Right renal pelvis (tissue), 4 donors: ENCODE results near the gene ZNF479. TPM values are rescaled to one million over a fixed set of nuclear protein-coding genes. Genes with fewer than 3 reads are reported as not detected.
"Not testable (repeated sequence)": the region's sequence is repeated elsewhere in the genome, so short reads cannot be mapped to it uniquely, and the experiment has no call there.

Experiments
- DNase-seq, 4 donors: peaks; one replicate each; pipeline ENCODE4 v3.0.0-alpha.2; 2013; ENCODE audit warnings: low read depth in 4 of 4, low spot score in 3 of 4, missing footprints in 1 of 4
- polyA plus RNA-seq, 4 donors: library from polyadenylated mRNA; unstranded; fragments of 120-200 nt; gene quantifications; one replicate each; pipeline ENCODE4 v1.2.1, GENCODE V29; 2013; ENCODE audit not compliant: insufficient read length in 4 of 4

ZNF479 gene
- polyA plus RNA-seq = not detected

DNA sequence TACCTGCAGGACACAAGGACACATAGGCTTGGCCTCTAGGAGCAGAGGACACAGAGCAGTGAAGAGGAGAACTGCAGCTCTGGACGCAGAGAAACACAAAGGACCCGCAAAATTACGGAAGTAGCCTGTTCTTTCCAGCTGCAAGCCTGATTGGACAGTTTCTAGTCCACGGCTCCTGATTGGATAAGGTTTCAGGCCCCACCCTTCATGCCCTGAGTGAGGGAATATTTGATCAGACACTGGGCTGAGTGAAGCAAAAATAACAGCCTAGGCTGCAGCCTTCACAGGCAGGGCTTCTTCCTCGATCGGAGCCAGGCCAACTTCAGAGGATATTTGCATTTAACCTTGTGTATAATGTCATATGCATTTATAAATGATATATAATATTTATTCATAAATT lies at the start of gene ZNF479:
Gene ZNF479, minus strand, starts transcription at position 101 of the 400 bp plus-strand sequence. CDS start 112 bp downstream, outside the sequence.
- not testable (repeated sequence) for DNase-seq

DNA sequence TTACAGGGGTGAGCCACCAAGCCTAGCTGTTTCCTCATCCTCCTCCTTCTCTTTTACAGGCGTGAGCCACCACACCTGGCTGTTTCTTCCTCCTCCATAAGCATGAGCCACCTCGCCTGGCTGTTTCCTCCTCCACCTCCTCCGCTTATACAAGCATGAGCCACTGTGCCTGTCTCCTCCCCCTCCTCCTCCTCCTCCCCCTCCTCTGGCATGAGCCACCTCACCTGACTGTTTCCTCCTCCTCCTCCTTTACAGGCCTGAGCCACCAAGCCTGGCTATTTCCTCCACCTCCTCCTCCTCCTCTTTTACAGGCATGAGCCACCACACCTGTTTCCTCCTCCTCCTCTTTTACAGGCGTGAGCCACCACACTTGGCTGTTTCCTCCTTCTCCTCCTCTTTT lies 49.8 kb upstream of the ZNF479 start:
- no peak for DNase-seq

DNA sequence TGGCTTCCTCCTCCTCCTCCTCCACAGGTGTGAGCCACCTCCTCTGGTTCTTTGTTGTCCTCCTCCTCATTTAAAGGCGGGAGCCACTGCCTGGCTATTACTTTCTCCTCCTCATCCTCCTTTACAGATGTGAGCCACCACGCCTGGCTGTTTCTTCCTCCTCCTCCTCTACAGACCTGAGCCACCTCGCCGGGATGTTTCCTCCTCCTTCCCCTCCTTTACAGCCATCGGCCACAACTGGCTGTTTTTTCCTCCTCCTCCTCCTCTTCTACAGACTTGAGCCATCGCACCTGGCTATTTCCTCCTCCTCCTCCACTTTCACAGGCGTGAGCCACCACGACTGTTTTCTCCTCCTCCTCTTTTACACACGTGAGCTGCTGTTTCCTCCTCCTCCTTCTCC lies 49.0 kb upstream of the ZNF479 start:
- DNase-seq = no peak

DNA sequence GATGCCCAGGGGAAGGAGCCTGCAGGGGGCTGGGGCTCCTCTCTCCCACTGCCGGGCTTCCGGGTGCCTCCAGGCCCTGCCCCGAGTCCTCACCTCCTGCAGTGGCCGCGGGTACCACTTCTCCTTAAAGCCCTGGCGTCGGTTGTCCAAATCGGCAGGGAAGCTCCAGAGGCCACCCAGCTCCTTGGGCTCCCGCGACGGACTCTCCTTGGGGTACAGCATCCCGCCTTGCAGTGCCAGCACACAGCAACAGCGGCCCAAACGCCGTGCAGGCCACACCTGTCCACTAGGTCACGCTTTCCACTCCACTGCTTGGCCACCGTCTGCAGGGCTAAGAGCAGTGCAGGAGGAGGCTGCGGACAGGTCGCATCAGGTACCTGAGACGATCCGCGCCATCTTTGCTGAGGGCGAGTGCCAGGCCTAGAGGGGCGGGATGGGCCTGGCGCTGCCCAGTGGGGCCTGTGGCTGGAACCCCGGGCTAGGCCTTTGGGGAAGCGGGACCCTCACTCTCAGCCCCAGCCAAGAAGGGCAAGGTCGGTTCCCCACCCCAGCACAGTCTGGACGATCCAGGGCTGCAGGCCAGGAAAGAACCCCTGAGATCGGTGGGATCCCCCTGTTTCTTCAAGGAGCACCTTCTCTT lies 47.7 kb upstream of the ZNF479 start:
- no peak for DNase-seq

DNA sequence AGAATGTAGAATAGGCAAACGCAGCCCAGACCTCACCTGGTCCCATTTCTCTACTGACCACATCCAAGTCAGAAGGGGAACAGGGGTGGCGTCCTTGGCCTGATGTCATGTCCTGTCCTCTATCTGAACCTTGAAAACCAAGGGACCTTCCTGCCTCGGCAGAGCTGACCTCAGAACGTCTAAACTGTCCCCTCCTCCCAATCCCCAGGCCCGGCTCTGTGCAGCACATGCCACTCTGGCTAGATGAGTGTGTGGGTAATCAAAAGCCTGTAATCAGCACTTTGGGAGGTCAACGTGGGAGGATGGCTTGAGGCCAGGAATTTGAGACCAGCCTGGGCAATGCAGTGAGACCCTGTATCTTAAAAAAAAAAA lies 46.5 kb upstream of the ZNF479 start:
- no peak for DNase-seq

DNA sequence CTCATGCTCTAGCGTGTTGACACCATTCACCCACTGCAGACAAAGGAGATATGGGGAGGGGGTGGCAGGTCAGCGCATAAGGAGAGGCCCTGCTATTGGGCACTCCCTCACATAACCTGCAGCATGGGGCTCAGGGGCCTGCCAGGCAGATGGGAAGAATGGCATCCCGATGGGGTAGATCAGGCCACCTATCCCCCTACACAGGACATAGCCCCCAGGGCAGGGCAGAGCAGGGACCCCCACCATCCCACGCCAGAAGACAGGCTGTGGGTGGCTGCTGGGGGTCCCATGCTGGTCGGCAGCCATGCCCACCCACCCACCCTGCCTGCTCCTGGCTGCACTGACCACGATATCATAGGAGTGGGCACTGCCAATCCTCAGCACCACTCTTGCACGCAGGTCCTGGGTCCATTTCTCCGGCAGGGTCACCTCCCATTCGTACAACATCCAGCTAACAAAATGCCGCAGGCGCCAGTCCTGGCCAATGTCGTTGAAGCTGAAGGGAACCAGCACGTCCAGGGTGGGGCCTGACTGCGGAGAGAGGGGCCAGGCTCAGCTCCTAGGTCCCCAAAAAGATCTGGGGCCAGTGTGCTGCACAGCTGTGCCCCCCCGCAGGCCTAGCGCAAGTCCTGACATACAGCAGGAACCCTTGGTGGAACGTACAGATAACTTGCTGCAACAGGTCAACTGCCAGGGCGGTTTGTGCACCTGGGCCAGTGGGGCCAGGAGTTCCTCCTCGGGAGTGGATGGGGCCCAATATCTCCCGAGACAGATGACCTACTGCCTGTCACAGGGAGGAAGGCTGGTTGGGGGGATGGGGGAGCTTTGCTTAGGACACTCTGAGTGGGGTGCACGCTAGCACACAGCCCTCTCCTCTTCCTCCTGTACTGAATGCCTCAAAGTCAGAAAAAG lies 45.9 kb upstream of the ZNF479 start:
- no peak for DNase-seq

DNA sequence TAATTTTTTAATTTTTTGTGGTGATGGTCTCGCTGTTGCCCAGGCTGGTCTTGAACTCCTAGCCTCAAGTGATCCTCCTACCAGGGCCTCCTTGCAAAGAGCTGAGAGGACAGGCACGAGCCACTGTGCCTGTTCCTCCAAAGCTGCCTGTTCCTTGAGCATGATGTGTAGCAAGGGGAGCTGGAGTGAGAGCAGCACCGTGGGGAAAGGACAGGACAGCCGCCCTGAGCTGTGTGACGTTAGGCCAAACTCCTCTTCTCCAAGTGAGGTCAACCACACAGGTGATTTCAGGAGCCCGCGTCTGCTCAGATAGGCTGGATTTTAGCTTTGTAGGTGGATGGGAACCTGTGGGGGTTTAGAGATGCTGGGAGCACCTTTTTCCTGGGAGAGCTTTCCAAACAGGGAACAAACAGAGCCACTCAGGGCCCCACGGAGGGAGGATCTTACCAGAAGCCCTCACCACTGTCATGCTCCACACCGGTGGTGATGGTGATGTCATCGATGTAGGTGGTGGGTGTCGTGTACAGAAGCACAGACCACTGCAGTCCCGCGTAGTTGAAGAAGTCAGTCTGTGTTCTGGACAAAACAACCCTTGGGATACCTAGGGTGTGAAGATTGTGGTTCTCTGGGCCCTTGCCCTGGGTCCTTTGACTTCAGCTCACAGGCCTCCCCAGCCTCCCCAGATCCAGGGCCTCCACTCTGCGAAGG lies 44.8 kb upstream of the ZNF479 start:
- no peak for DNase-seq

DNA sequence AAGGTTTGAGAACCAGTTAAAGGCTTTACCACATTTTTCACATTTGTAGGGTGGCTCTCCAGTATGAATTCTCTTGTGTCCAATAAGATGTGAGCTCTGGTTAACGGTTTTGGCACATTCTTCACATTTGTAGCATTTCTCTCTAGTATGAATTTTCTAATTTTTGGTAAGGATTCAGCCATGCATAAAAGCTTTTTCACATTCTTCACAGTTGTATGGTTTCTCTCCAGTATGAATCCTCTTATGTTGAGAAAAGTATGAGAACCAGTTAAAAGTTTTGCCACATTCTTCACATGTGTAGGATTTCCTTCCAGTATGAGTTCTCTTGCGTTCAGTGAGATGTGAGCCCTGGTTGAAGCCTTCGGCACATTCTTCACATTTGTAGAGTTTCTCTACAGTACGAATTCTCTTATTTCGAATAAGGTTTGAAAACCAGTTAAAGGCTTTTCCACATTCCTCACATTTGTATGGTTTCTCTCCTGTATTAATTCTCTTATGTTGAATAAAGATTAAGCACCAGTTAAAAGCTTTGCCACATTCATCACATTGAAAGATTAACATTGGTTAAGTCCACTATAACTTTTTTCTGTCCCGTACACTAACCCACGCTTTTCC lies 33.2 kb upstream of the ZNF479 start:
- DNase-seq = no peak

DNA sequence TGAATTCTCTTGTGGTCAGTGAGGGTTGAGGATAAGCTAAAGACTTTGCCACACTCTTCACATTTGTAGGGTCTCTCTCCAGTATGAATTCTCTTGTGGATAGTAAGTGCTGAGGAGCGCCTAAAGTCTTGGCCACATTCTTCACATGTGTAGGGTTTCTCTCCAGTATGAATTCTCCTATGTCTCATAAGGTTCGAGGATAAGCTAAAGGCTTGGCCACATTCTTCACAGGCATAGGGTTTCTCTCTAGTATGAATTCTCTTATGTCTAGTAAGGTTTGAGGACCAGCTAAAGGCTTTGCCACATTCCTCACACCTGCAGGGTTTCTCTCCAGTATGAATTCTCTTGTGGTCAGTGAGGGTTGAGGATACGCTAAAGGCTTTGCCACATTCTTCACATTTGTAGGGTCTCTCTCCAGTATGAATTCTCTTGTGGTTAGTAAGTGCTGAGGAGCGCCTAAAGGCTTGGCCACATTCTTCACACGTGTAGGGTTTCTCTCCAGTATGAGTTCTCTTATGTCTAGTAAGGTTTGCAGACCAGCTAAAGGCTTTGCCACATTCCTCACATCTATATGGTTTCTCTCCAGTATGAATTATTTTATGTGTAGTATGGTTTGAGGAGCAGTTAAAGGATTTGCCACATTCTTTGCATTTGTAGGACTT lies 12.0 kb downstream of the ZNF479 start:
- not testable (repeated sequence) for DNase-seq
